ENCODE results near the gene TUBGCP6.

TUBGCP6 gene

DNA sequence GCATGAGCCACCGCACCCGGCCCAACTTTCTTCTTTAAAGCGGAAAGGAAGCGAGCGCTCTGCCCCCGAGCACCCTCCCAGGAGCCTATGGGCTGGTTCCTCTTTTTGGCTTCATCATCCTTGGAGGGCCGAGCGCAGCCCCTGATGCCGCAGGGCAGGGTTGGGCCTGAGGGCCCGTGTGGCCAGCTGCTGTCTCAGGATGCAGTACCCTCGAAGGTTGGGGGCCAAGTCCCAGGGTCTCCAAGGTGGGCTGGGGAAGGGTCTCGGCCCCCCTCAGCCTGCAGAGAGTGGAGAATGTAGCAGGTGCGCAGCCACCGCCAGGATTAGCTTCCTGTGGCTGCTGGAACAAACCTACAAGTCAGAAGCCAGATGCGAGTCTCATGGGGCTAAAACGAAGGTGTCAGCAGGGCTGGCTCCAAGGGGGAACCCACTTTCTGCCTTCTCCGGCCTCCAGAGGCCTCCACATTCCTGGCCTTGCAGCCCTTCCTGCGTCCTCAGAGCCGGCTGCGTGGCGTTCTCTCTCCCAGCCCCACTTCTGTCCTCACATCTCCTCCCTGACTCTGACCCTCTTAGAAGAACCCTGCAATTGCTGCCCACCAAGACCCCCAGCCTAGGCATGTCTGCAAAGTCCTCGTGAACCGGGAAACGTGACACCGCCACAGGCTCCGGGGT lies 71.4 kb downstream of the TUBGCP6 start:
- CTCF ChIA-PET, result interaction anchor here (1.4 kb wide), 1 partner anchor 11 kb away, joined by 3 read pairs; no protein-coding TSS in a partner anchor
- POLR2A ChIA-PET, result no interaction called here
- TF ChIP-seq, protein P1, sequence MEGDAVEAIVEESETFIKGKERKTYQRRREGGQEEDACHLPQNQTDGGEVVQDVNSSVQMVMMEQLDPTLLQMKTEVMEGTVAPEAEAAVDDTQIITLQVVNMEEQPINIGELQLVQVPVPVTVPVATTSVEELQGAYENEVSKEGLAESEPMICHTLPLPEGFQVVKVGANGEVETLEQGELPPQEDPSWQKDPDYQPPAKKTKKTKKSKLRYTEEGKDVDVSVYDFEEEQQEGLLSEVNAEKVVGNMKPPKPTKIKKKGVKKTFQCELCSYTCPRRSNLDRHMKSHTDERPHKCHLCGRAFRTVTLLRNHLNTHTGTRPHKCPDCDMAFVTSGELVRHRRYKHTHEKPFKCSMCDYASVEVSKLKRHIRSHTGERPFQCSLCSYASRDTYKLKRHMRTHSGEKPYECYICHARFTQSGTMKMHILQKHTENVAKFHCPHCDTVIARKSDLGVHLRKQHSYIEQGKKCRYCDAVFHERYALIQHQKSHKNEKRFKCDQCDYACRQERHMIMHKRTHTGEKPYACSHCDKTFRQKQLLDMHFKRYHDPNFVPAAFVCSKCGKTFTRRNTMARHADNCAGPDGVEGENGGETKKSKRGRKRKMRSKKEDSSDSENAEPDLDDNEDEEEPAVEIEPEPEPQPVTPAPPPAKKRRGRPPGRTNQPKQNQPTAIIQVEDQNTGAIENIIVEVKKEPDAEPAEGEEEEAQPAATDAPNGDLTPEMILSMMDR (IDR thresholded peaks at IDR 0.05; ENCODE audit: insufficient read depth, low read length, missing control alignments), result no peak

DNA sequence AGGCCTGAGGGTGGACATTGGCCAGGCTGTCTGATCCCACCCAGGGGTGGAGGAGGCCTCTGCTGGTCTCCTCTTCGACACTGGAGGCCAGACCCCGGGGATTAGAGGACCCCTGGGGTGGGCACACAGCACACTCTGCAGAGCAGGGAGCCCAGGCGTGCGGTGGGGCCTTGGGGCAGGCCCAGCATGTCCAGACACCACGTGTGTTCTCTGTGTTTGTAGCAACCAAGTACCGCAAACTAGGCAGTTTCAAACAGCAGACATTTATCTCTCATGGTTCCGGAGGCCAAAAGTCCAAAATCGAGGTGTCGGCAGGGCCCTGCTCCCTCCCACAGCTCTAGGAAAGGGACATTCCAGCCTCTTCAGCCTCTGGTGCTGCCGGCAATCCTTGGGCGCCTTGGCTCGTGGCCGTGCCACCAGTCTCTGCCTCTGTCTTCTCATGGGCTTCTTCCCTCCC lies 72.8 kb downstream of the TUBGCP6 start:
- no peak for DNase-seq (ENCODE audit: low read depth, low spot score)
- POLR2A ChIA-PET, result no interaction called here
- TF ChIP-seq, protein P1 (IDR thresholded peaks at IDR 0.05; ENCODE audit: insufficient read depth, low read length, missing control alignments), result no peak
- no peak overlapping the region for H3K4me3 ChIP-seq (ENCODE audit: low read depth, low read length)
- CTCF ChIA-PET, result interaction anchor here (0.6 kb wide), 1 partner anchor 23 kb away, joined by 3 read pairs; no protein-coding TSS in a partner anchor

More for the DNA sequence above, 71.4 kb downstream of the TUBGCP6 start:
- no peak overlapping the region for H3K4me3 ChIP-seq (ENCODE audit: low read depth, low read length)
- DNase-seq (ENCODE audit: low read depth, low spot score), result no peak

DNA sequence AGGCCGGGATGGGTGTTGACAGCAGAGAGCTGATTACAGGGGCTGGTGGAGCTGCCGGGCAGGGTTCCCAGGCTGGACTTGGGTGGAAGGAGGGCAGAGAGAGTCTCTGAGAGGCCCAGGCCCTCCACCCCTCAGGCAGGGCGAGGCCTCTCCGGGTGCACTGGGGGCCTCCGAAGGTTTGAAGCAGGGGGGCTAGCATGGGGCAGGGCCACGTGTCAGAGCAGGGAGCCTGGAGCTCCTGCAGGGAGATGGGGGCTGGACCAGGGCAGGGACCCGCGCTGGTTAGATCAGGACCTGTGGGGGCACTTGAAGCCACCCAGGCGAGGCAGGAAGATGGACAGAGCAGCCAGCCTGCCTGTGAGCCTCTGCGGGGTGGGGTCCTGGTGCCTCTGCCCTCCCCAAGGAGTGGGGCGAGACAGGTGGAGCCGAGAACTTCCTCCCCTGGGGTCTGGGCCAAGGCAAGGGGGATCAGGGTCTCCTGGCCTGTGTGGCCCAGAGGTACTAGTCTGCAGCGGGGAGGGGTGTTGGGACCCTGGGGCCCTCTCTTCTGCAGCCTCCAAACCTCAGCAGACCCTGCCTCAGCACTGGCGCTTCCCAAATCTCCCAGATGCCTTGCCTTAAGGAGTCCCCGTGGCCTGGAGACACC lies 73.4 kb downstream of the TUBGCP6 start:
- TF ChIP-seq, protein P1 (IDR thresholded peaks at IDR 0.05; ENCODE audit: insufficient read depth, low read length, missing control alignments), result no peak
- ChIA-PET CTCF (interaction anchor here (1.3 kb wide), 1 partner anchor 25 kb away, joined by 3 read pairs; no protein-coding TSS in a partner anchor), POLR2A (no interaction called here)
- H3K4me3 ChIP-seq (ENCODE audit: low read depth, low read length), result no peak overlapping the region
- DNase-seq (ENCODE audit: low read depth, low spot score), result no peak

DNA sequence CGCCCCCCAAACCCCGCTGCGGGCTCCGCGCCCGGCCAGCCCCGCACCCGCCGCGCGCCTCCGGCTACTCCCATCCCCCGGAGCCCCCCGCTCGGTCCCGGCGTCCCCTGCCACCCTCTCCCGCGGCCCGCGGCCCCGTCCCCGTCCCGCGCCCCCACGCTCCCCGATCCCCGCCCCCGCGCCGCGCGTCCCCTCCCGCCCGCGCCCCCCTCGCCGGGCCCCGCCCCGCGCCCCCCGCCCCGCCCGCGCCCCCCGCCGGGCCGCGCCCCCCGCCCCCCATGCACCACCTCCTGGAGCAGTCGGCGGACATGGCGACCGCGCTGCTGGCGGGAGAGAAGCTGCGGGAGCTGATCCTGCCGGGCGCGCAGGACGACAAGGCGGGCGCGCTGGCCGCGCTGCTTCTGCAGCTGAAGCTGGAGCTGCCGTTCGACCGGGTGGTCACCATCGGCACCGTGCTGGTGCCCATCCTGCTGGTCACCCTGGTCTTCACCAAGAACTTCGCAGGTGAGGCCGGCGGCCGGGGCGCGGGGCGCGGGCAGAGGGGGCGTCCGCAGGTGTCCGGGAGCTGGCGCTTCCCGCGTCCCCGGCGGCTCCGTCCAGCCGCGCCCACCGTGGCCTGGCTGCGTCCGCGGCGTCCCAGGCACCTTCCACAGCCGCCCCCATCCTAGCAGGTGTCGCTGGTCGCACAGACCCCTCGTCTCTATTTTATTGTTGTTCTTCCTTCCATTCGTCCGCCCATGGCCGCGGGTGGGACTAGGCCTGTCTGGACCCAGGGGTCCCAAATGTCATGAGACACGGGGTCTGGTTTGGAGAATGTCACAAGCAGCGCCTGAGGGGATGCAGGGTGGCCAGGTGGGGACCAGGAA lies 74.1 kb downstream of the TUBGCP6 start, which contains the start of gene PANX2:
Gene PANX2 (plus strand): TSS at position 279 of the 866 bp plus-strand sequence. CDS start 0 bp downstream, at position 279.
- TF ChIP-seq, protein P1 (IDR thresholded peaks at IDR 0.05; ENCODE audit: insufficient read depth, low read length, missing control alignments), result no peak
- ChIA-PET CTCF (interaction anchor here (1.3 kb wide), 1 partner anchor 24 kb away, joined by 3 read pairs; no protein-coding TSS in a partner anchor), POLR2A (no interaction called here)
- H3K4me3 ChIP-seq (ENCODE audit: low read depth, low read length), result peak within 1 kb of the TSS; percentile 48
- no peak for DNase-seq (ENCODE audit: low read depth, low spot score)

DNA sequence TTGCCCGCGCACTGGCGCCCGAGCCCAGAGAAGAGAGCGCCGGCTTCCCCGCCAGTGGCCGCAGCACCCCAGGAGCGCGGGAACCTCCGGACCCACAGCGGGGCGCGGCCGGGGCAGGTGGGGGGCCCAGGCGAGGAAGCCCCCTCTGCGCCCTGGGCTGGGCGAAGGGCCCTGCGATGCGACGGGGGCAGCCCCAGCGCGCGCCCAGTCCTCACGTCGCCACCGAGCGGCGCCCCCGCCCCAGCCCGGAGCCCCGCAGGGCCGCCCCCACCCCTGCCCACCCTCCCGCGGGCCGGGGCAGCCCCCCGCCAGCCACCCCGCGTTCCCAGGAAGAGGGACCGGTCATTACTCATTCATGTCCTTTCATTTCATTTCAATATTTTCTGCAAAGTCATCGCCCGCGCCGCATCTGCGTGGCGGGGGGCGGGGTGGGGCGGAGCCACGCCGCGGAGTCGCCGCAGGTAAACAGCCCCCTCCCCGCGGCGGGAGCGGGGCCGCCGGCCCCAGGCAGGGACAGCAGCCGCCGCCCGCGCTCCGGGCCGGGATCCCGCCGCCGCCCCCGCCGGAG lies 75.0 kb downstream of the TUBGCP6 start:
- CTCF ChIA-PET, result interaction anchor here (1.0 to 1.3 kb wide), 2 partner anchors 23 to 37 kb away, joined by 3 to 5 read pairs; no protein-coding TSS in a partner anchor
- POLR2A ChIA-PET, result no interaction called here
- peak overlapping the region; percentile 45 for H3K4me3 ChIP-seq (ENCODE audit: low read depth, low read length)
- TF ChIP-seq, protein P1 (IDR thresholded peaks at IDR 0.05; ENCODE audit: insufficient read depth, low read length, missing control alignments), result no peak
- DNase-seq (ENCODE audit: low read depth, low spot score), result no peak
